Activated CD4-positive, alpha-beta T cell treated with anti-CD3 and anti-CD28 coated beads, Interleukin-2, amount 50 U/mL, for 16 hours (primary cell): ENCODE data around the gene SLC39A3.
A peak's percentile ranks its signal among the peaks of the same experiment; 100 is the strongest.
"Not testable (repeated sequence)": the region's sequence is repeated elsewhere in the genome, so short reads cannot be mapped to it uniquely, and the experiment has no call there.

Experiments used
- DNase-seq: peaks from one replicate; pipeline ENCODE4 v3.0.0-alpha.2; 2020

The SLC39A3 gene

DNA sequence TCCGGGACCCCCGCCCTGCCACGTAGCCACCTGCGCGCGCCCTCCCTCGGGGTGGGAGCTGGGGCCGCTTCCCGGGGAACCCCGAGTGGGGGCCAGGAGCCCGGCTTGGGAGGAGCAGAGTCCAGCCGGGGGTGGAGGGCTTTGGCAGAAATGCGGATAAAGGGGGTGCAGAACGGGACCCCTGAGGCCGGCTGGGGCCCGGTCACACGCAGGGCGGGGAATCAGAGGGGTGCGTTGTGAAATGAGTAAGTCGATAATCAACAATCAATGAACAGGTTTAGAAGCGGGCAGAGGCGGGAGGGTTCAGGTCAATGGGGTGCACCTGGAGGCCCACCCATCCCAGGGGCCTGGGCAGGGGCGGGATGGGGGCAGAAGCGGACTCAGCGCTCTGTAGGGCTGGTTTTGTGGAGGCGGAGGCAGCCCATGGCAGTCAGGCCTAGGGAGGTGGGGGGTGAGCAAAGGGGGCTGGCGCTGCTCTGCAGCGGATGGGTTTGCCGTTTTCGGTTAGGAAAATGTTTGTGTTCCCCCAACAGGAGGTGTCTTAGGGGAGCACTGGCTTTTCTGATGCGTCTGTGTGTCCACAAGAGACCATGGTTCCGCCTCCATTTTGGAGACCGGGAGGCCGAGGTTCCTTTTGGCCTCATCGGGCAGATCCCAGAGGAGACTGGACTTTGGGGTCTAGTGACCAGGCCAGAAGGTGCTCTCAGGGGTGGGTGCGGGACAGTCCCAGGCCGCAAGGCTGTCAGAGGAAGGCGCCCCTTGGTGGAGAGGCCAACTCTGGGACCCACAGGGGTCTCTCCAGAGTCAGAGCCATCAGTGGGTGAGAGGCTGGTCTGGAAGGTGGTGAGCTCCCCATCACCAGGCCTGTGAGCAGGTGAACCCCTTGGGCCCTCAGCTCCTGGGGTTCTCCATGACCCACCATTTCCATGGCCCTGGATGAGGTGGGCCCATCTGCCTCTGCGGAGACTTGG is 18.0 kb downstream of the SLC39A3 start:
- DNase-seq = no peak

DNA sequence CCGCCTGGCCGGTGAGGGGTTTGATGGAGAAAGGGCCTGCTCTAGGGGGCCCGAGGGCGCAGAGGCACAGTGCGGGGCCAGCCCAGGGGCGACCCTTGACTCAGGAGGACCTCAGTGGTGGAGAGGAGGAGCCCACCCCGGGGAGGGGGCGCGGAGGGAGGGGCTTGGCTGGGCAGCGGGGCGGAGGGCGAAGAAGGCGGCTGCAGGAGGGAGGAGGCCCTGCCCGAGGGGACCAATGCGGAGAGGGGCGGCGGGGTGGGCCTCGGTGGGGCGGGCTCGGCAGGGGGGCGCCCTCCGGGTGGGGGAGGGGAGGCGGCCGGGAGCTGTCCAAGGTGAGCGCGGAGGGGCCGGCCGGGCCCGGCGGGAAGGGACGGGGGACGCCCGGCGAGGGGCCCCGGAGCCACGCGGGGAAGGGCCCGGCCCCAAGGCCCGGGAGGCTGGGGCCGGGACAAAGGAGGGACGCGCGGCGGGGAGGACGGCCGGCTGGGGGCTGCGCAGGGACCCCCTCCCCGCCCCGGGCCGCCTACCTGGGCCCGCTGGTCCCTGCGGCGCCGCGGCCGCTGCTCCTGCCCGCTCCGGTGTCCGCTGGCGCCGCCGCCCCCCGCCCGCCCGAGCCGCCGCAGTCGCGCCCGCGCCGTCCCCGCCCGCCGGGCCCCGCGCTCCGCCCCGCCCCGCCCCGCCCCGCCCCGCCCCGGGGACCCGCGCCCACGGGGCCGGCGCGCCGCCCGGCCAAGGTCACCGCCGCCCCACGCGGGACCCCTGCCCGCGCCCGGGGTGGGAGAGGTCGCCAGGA is 18.8 kb downstream of the SLC39A3 start, which contains the start of gene DIRAS1:
TSS of gene DIRAS1 (minus strand) at position 596 of the 793 bp plus-strand sequence. CDS start 3,566 bp downstream, outside the sequence.
- no peak for DNase-seq

DNA sequence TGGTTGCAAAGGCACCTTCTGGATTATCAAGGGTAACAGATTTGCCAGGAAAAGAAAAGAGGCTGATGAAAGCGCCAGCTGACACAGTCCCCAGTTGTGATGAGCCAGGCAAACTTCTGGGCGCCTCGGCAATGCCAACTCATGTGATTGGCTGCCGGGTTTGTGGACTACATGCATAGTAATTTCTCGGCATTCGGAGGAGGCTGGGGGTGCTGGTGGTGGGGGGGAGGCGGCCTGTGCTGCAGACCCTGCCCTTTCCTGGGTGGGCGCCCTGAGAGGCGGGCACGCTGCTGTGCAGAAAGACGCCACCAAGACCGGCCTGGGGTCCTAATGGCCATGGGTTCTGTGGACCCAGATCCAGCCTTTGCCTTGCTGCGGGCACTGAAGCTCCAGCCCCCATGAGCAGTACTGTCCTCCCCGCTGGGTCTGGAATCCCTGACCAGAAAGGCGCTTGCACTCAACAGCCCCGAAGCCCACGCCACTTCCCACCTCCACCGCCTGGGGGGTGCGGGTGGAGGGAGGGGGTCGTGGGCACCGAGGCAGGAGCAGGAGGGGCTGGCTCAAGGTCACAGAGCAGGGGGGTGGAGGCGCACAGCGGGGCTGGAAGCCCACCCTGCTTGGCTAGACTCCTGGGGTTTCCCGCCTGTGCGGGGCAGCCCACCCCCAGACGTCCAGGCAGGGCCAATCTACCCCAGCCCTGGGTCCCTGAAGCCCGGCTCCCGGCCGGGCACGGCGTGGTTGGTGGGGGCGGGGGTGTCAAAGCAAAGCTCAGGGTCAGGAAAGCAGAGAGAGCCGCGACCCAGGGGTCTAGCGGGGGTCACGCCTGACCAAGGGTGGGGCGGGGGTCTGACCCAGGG is 19.7 kb downstream of the SLC39A3 start:
- no peak for DNase-seq

DNA sequence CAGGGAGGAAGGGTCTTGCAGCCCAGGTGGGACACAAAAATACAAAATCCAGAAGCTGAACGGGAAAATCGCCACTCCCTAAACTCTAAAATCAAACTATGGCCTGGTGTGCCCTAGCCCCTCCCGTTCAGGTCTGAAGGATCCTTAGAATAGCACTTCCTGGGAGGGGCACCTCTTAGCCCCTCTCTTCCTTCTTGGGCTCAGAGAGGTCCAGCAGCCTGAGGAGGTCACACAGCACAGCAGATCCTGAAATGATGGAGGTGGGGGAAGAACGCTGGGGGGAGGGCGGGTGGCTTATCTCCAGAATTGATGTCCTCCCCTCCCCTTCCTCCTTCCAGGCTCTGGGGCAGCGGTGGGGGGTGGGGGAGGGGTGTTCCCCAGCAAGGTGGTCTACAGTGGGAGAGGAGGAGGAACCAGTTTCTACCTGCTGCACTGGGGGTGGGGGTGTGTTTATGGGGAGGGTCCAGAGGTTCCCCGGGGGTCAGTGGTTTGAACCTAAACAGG is 20.5 kb downstream of the SLC39A3 start:
- no peak for DNase-seq

DNA sequence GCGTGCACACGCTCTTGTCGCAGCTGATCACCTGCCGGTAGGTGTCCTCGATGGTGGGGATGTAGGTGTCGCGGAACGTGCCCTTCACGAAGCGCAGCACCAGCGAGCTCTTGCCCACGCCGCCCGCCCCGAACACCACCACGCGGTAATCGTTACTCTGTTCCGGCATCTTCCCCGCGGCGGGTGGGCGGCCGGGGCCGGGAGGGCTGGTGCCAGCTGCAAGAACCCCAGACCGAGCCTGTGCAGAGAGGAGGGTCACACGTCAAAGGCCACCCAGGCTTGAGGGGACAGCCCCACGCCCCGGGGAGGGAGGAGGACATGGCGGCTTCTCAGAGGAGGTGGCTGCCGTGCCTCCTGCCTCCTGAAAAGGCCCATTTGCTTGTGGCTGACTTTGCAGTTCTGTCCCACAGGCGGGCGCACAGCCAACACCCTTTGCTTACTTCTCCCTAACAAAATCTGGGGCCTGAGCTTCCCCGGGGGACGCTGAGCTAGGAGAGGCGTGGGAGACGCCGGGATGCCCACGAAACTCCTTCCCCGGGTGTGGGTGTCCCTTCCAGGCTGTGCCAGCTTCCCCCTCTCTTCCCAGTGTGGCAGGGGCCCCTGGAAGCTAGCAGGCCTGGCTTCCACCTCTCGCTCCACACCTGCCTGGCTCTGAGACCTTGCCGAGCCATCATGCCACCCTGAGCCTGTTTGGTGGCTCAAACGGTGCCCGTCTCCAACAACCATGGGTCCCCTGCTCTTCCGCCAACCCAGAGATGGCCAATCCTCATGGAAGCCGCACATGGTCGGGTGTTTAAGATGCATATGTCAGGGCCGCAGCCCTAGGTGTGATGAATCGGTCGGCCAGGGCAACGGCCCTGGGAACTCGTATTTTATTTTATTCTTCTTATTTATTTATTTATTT is 21.9 kb downstream of the SLC39A3 start:
- DNase-seq = no peak

DNA sequence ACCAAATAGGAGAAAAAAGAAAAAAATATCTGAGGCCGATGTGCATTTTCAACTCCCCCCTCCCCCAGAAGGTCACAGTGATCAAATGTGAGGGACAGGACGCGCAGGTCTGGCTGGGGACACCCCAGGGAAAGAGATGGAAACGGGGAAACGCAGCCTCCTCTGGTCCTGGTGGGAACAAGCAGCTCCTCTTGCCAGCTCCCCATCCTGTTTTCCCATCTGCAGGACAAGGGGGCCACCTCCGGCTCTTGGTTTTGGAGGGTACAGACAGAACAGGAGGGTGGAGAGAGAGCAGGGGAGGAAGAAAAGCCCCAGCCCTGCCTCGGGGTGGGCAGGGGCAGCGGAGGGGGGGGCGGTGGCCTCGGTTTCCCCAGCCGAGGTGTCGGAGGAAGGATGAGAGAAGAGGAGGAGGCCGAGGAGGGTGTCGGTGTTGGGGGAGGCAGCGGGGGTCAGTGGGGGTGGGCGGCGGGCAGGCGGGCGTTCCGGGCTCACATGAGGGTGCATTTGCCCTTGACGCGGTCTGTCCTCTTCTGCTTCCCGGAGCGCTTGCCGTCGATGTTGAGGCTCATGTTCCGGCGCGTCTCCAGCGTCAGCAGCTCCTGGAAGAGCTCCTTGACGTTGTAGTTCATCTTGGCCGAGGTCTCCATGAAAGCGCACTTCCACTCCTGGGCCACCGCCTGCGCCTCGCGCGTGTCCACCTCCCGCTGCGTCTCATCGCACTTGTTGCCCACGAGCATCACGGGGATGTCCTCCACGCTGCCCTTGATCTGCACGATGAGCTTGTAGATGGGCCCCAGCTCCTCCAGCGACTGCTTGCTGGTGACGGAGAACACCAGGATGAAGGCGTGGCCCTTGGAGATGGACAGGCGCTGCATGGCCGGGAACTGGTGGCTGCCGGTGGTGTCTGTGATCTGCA is 22.8 kb downstream of the SLC39A3 start:
- DNase-seq = no peak

DNA sequence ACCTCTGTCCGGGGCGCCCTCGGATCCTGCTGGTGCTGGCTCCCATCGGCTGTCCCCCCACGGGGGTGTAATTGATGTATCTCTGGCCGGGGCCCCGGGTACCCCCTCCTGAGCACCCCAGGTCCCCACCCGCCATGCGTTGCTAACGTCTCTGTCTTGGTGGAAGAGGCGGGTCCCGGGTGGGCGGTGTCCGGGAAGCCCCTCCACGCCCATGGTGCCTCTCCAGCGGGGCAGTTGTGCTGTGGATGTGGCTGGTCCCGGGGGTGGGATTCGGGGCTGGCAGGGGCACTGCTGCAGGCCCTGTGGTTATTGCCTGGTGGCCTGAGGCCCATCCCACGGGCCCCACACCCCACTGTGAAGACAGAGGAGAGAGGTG is 23.6 kb downstream of the SLC39A3 start:
- no peak for DNase-seq

DNA sequence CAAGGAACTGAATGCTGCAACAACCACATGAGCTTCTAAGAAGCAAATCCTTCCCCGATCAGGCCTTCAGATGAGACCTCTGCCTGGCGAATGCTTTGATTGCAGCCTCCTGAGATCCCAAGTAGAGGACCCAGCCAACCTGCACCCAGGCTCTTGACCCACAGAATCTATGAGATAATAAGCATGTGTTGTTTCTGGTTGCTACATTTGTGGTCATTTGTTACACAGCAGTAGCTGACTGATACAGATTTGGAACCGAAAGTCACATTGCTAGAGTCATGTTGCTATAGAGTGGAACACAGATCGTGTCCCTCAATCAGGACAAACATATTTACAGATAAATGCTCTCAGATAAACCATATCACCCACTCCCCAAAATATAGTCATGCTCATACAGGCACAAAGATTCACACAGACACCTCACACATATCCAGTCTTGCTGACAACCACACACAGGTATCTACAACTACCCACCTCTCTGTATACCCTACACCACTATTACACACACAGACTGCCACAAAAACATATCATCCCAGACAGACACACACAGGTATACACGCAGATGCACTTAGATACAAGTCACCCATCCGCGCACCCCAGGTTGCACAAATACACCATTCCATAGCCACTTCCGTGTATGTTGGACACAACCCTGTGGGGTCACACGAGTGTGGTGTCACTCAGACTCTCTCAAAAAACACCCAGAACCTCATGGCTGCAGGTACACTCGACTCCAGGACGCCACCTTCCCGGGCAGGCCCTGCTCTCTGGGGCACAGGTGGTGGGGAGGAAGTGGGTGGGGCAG is 24.1 kb downstream of the SLC39A3 start:
- no peak for DNase-seq

DNA sequence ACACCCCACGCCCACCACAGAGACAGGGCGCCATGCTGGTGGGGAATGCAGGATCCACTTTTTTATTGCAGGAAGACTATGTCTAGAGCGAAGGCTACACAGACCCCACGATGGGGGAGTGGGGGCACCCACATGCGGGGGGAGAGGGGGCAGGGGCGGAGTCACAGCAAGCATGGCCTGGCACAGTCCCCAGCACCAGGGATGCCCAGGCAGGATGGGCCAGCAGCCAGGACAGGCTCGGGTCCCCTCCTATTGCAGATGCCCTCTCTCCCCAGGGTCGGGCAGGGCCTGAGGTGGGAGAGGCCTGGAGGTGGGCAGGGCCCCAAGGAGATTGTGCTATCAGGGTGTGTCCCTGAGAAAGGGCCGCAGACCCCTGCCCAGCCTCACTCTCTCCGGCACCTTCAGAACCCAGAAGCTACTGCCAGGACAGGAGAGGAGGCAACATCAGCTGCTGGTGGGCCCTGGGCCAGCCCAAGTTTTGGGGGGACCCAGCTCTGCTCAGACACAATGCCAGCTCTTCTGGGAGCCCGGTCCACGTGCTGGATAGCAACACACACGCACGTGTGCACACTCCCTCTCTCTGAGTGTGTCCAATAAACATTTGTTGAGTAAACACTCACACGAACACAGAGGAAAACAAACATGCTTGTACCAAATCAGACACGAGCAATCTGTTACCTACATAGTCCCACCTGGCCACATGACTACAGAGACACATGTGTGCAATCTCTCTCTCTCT is 25.1 kb downstream of the SLC39A3 start:
- no peak for DNase-seq

DNA sequence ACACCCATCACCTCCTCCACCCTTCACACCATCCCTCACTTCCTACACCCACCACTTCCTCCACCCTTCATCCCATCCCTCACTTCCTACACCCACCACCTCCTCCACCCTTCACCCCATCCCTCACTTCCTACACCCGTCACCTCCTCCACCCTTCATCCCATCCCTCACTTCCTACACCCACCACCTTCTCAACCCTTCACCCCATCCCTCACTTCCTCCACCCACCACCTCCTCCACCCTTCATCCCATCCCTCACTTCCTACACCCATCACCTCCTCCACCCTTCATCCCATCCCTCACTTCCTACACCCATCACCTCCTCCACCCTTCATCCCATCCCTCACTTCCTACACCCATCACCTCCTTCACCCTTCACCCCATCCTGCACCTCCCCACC is 25.7 kb downstream of the SLC39A3 start:
- DNase-seq = not testable (repeated sequence)

DNA sequence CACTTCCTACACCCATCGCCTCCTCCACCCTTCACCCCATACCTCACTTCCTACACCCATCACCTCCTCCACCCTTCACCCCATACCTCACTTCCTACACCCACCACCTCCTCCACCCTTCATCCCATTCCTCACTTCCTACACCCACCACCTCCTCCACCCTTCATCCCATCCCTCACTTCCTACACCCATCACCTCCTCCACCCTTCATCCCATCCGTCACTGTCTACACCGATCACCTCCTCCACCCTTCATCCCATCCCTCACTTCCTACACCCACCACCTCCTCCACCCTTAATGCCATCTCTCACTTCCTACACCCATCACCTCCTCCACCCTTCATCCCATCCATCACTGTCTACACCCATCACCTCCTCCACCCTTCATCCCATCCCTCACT is 26.6 kb downstream of the SLC39A3 start:
- DNase-seq = not testable (repeated sequence)

DNA sequence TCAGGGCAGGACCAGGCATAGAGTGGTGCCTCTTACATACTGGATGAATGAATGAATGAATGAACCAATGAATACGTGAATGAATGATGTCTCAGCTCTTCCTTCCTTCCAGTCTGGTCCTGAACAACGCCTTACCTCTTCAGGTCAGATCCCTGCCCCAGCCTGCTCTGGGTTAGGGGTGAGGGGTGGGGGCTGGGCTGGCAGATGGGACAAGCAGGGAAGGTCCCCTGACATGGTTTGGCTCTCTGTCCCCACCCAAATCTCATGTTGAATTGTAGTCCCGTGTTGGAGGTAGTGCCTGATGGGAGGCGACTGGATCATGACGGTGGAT is 28.0 kb downstream of the SLC39A3 start:
- no peak for DNase-seq

DNA sequence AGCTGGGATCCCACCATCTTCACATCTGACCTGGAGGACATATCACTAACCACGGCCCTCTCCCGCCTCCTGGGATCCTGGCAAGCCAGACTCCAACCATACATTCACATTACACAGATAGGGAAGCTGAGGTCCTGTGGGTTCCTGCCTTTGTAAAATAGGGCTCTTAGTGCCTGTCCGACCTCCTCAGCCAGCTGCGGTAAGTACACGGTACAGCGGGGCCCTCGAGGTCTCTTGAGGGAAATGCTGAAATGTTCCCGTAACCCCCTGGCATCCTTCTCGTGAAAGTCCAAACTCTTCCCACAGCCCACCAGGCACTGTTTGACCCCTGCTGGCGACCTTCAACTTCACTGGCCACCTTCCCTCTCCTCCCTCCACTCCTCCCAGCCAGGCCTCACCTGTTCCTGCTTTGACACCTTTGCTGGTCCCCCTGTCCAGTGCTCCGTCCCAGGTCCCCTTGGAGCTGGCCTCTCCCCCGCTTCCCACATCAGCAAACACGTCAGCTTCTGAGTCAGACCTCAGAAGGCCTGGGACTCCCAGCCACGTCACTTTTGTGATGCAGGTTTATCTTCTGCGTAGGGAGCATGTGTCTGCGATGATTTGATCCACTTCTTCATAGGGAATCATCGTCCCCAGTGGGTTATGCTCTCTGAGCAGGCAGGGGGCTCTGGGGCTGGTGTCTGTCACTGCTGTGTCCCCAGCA is 28.5 kb downstream of the SLC39A3 start:
- no peak for DNase-seq

DNA sequence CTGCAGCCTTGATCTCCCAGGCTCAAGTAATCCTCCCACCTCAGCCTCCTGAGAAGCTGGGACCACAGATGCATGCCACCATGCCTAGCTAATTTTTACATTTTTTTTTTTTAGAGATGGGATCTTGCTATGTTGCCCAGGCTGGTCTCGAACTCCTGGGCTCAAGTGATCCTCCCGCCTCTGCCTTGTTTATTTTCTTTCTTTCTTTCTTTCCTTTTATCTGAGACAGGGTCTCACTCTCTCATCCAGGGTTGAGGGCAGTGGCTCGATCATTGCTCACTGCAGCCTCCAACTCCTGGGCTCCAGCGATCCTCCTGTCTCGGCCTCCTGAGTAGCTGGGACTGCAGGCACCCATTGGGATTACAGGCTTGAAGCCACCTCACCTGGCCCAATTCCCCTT is 33.6 kb downstream of the SLC39A3 start:
- DNase-seq = no peak

DNA sequence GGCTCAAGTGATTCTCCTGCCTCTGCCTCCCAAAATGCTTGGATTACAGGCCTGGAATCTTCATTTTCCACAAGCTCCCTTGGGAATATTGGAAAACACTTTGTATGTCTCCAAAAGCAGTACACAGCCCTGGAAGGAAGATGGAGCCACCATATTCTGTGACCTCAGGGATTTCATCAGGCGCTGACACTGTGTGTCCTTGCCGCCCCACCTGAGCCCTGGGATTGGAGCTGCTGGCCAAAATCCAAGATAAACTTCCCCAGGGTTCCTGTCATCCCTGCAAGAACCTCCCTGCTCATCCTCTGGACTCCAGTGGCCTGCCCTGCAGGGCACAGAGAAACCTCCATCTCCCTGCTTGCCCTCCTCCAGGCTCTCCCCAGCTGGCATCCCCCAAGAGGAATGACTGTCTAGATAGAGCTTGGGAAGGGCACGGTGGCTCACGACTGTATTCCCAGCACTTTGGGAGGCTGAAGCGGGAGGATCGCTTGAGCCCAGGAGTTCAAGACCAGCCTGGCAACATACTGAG is 36.1 kb downstream of the SLC39A3 start:
- DNase-seq = no peak

DNA sequence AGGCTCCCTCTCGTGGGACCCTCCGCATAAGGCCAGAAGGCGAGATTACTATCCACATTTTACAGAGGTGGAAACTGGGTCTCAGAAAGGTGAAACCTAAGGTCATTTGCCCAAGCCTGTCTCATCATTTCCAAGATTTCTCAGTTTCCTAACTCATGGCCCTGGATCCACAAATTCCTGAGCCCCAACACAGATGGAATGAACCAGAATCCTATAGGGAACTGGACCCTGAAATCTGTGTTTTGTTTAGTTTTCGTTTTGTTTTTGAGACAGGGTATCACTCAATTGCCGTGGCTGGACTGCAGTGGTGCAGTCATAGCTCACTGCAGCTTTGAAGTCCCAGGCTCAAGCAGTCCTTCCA is 36.8 kb downstream of the SLC39A3 start:
- no peak for DNase-seq

DNA sequence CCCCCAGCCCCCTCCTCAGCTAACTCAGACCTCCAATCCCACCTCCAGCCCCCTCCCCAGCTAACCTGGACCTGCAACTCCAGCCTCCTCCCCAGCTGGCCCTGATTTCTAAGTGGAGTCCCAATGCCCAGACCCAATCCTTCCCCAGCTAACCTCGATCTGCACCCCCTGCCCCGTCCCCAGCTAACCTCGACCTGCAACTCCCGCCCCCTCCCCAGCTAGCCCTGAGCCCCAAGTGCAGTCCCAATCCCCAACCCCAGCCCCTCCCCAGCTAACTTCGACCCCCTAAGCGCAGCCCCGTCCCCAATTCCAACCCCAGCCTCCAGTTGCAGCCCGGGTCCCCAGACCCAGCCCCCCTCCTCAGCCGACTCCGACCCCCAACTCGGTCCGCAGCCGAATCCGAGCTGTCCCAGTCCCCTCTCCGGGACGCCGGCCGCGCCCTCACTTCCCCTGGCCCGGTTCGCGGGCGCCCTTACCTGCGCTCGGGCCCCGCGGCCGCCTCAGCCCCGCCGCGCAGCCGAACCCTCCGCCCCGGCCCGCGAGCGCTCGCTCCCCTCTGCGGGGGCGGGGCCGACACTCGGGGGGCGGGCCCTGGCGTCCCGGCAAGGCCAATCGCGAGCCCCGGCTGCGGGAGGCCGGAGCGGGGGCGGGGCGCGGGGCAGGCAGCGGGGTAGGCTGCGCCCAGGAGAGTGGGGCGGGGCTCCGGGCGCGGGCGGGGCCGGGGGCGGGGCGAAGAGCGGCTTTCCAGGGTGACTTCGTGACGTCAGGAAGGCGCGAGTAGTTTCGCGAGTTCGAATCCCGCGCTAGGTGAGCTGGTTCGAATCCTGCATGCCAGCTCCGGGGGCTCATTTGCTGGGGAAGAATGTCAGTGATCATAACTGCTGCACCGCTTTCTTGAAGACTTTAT is 37.4 kb downstream of the SLC39A3 start, which contains the start of gene GNG7:
TSS of gene GNG7 (minus strand) at position 525 of the 907 bp plus-strand sequence. CDS start 182,006 bp downstream, outside the sequence.
- DNase-seq = peak; percentile 90
